Kidney tubule cell (primary cell): Measurements from ENCODE around the gene NLGN1.
"Not testable (repeated sequence)": the region's sequence is repeated elsewhere in the genome, so short reads cannot be mapped to it uniquely, and the experiment has no call there.

Experiments used
- DNase-seq: peaks from one replicate; pipeline ENCODE4 v3.0.0-alpha.2; 2018; ENCODE audit warnings: low spot score

Gene NLGN1

DNA sequence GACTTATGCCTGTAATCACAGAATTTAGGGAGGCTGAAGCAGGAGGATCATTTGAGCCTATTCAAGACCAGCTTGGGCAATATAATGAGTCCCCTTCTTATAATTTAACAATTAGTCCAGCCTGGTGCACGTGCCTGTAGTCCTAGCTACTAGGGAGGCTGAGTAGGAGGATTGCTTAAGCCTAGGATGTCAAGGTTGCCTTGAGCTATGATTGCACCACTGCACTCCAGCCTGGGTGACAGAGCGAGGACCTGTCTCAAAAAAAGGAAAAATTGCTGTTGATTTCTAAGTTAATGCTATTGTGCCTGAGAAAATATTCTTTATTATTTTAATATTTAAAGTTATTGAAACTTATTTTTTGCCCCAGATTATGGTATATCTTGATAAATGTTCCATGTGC lies 159.0 kb downstream of the NLGN1 start:
- DNase-seq, result no peak

GRCh38 chr3:173567997-173568396 lies 170.5 kb downstream of the NLGN1 start:
- DNase-seq, result no peak

GRCh38 chr3:173568623-173569022 lies 171.1 kb downstream of the NLGN1 start:
- no peak for DNase-seq

DNA sequence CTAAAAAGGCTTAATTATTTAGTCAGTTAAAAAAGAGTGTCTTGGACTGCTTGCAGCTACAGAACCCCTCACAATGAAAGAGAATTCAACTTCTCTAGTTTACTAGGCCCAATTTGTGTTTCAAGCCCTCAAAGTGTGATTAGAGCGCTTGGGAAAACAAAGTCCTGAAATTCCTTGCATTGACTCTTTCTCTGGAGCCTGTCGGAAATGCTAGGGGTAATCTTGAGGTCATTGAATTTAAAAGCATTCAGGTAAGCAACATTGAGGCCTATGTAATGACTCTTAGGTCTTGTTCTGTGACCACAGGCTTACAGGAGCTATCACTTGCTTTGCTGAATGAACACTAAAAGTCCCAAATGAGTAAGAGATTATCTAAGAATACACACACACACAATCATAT lies 186.0 kb downstream of the NLGN1 start:
- DNase-seq, result peak; percentile 10

DNA sequence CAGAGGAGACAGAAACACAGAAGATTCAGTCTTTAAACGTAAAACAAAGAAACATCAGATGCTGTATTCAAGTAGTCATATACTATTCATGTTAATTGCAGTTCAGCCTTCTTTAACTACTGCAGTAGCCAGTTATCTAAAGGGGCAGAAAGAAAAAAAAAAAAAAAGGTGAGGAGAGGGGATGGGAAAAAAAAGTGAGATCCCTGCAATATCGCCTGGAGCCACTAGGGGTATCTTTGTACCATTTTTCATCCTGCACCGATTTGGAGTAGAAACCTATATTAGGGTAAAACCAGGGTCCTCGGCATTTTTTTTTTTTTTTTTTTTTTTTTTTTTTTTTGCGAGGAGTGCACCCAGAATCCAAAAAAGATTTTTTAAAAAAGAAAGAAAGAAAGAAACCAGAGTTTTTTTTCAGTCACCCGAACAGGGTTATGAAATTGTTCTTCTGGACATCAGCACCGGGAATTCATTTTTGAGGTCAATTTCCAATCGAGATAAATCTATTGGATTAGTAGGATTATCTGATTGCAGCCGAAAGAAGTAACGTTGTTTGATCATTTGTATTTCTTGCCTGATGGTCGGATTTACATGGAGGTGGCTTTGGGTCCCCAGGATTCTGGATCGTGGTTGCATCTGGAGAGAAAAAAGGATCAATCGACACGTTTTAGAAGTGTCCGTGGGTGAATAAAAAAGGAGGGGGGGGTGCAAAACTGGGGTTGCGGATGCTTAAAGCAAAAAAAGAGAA lies 186.7 kb downstream of the NLGN1 start:
- DNase-seq, result peak; percentile 47

- DNase-seq, result peak; percentile 54
Measured at GRCh38 chr3:173584838-173585831, 187.6 kb downstream of the NLGN1 start.

- DNase-seq, result peak; percentile 60
Measured at GRCh38 chr3:173586166-173586565, 188.6 kb downstream of the NLGN1 start.

GRCh38 chr3:173587055-173587454 lies 189.5 kb downstream of the NLGN1 start:
- no peak for DNase-seq

- no peak for DNase-seq
Measured at GRCh38 chr3:173588556-173588955, 191.0 kb downstream of the NLGN1 start.

GRCh38 chr3:173589116-173589515 lies 191.6 kb downstream of the NLGN1 start:
- DNase-seq, result no peak

DNA sequence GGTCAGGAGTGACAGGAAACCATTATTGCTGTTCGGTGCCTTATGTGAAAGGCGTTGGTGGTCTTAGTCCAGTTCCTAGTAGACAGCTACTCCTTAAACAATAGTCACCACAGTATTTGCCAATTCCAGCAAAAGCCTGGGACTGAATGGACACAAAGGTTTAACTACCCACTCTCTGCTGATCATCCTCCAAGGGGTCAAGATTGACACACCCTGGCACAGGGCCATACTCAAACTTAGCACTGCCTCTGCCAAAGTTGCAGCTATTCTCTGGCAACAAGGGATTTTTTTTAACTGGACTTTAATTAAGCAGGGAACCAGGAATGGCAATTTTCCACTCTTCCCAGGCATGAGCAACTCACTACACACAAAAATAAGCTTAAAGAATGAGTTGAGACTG lies 193.9 kb downstream of the NLGN1 start:
- DNase-seq, result no peak

DNA sequence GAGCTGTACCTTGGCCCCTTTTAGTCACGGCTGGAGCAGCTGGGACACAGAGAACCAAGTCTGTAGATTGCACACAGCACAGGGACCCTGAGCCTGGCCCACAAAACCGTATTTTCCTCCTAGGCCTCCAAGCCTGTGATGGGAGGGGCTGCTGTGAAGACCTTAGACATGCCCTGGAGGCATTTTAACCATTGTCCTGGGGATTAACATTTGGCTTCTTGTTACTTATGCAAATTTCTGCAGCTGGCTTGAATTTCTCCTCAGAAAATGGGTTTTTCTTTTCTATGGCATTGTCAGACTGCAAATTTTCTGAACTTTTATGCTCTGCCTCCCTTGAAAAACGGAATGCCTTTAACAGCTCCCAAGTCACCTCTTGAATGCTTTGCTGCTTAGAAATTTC lies 197.3 kb downstream of the NLGN1 start:
- DNase-seq, result not testable (repeated sequence)

DNA sequence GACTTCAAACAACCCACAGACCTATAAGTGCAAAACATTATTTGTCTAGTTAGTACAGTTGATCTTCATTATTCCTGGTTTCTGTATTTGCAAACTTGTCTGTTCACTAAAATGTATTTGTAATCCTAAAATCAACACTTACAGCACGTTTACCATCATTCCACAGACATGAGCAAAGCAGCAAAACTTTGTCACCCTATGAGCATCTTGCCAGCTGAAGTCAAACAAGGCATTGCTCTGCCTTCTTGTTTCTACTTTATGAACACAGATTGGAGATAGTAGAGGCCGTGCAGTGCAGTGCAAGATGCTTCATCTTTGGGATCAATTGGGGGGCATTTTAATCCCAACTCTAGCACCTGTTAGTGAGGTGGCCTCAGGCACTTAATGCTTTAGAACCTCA lies 202.1 kb downstream of the NLGN1 start:
- DNase-seq, result peak; percentile 26

DNA sequence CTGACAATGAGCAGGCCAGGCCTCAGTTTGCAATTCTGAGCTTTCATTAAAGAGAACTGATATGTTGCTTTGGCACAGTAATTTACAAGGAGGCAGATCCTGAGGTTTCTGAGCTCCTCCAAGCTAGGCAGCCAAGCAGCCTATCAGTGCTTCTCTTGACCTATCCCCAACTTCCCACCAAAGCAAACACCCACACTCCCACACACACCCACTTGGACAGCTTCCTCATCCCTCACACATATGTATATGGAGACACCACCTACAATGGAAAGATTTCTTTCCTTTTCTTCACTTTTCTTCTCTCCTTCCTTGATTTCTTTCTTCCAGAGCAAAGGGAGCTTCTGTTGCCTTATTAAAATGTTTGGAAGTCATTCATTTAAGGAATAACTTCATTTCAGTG lies 217.0 kb downstream of the NLGN1 start:
- no peak for DNase-seq

- no peak for DNase-seq
Measured at GRCh38 chr3:173615661-173616060, 218.1 kb downstream of the NLGN1 start.

- DNase-seq, result no peak
Measured at GRCh38 chr3:173617490-173617889, 219.9 kb downstream of the NLGN1 start.

DNA sequence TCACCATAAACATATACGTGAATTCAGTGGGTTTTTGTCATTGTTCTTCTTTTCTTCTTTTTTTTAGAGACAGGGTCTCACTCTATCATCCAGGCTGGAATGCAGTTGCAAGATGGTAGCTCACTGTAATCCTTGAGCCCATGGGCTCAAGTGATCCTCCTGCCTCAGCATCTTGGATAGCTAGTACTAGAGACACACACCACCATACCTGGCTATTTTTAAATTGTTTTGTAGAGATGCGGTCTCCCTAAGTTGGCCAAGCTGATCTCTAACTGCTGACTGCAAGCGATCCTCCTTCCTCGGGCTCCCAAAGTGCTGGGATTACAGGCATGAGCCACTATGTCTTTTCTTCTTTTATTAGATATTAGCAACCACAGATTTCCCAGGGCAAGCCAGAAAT lies 220.6 kb downstream of the NLGN1 start:
- DNase-seq, result no peak

DNA sequence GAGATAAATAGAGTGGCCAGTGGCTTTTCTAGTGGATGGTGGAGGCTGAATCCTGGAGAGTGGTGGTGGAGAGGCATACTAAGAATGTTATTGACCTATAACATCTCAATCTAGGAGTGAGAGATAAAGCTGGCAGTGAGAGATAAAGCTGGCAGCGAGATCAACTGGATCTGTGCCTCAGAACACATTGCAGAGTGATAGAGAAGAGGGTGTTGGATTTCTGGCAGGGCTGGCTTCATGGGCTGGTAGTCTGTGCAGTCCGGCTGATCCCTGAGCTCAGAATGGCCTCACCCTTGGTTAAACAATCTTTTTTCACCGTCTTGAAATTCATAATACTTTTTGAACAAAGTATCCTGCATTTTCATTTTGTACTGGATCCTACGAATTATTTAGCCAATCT lies 221.2 kb downstream of the NLGN1 start:
- DNase-seq, result no peak

- no peak for DNase-seq
Measured at GRCh38 chr3:173622166-173622565, 224.6 kb downstream of the NLGN1 start.

- DNase-seq, result peak; percentile 45
Measured at GRCh38 chr3:173624086-173624485, 226.5 kb downstream of the NLGN1 start.

DNA sequence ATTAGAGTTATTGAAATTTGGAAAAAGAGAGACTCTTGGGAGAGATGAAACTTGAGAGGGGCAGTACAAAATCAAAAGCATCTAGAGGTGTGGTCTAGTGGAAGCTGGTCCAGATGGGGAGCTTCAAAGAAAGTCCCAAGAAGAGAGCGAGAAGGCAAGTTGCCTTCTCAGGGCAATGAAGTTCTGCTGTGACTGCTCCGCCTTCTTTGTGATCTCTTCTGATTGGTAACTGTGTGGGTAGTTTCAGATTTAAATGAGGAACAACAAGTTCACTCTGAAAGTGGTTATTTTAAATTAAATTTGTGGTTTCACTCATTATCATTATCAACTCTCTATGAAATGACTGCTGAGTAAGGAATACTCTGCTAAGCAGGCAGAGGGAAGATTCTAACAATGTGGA lies 233.3 kb downstream of the NLGN1 start:
- DNase-seq, result no peak

DNA sequence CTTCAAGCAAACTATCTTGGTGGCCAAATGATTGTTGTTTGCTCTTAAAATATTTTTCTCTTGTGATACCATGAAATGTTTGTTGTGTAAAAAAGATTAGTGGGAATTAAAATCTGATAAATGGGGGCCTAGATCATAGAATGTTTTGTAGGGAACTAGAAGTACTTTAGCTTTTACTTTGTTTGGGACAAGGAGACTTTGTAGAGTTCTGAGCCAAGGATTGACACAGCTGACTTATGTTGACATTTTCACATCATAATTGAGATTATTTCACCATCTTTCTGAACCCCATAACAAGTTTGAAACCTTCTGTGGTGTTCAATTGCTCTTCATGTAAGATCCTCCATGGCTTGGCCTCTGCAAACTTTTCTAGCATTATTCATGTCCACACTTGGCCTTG lies 235.4 kb downstream of the NLGN1 start:
- no peak for DNase-seq

GRCh38 chr3:173635826-173636225 lies 238.3 kb downstream of the NLGN1 start:
- DNase-seq, result no peak
